ENCODE measurements around the gene SCLY.
A peak's percentile ranks its signal among the peaks of the same experiment; 100 is the strongest.

SCLY gene

GRCh38 chr2:238097988-238098871, 37.4 kb downstream of the SCLY start:
- DNase-seq (ENCODE audit: low read depth), result peak; percentile 31

DNA sequence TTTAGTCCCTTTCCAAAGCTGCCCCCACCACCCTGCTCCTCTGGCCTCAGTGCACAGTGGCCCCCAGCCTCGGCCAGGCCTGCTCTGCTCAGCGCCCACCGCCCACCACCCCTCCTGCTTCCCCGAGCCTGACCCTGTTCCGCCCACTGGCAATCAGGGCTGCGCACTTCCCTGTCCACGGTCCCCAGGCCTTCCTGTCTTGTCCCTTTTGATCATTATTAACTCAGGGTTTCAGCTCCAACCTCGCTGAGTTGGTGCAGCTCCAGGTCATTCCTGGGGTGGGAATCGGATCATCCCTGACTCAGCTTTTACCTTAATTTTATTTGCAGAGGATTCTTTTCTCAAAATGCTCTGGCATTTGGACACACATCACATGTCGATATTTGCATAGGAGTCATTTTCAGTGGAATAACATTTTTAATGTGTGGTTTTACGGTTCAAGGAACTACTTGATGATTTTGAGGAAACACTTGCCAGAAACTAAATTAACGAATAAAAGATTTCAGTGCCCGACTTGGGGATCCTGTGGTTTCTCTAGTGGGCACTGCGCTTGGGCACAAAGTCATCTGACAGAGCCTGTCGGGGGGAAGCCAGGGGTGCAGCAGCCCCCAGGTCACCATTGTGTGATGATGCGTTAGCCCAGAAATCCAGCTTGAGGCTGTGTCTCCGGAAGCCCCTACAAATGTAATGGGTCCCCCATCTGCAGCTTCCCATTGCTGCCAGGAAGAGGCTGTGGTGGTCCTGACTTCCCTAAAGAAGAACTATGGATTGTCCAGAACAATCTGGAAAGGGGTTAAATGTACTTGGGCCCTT, 38.3 kb downstream of the SCLY start:
- no peak for DNase-seq (ENCODE audit: low read depth)

GRCh38 chr2:238099714-238100048, 38.9 kb downstream of the SCLY start:
- DNase-seq (ENCODE audit: low read depth), result no peak

GRCh38 chr2:238100049-238100820, 39.4 kb downstream of the SCLY start, which contains the start of gene ESPNL:
TSS of gene ESPNL (plus strand) at chr2:238100340. CDS start at chr2:238100420, 80 bp downstream.
- DNase-seq (ENCODE audit: low read depth), result no peak

DNA sequence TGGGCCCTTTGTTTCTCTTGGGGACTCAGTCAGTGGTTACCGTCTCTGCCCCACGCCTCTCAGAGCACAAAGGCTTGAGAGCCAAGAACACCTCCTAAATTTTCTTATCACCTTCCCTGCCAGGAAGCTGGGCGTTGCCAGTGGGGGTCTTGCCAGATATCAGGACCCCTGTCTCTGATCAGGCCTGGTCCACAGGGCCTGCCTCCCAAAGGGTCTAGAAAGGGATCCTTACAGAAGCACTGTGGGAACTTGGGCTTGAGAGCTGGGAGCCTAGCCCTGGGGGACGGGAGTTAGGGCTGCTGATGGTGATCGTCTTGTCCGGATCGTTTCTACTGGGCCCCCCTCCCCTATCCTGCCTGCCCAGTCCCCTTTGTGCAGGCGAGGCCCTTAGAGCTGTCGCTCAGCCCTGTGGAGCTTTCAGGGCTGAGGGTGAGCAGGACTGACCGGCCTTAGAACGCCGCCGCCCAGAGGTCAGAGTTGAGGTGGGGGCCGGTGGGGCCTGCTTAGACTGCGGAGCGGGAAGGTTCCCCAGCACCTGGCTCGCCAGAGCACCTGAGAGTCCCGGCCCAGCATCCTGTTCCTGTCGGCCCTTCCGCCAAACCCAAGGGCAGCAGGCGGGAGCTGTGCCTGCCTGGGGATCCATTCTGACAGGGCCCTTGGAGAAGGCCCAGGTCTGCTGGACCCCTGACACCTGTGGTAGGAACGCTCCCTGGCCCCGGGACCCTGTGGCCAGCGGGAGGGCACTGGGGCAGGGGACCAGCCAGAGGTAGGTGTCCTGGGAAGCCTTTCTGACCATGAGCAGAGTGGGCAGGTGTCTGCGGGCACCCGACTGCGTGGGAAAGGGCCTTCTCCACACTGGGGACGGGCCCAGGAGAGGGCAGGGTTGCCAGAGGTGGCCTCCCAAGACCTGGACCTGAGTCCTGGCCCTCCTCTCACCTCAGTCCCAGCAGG, 40.3 kb downstream of the SCLY start:
- no peak for DNase-seq (ENCODE audit: low read depth)

DNA sequence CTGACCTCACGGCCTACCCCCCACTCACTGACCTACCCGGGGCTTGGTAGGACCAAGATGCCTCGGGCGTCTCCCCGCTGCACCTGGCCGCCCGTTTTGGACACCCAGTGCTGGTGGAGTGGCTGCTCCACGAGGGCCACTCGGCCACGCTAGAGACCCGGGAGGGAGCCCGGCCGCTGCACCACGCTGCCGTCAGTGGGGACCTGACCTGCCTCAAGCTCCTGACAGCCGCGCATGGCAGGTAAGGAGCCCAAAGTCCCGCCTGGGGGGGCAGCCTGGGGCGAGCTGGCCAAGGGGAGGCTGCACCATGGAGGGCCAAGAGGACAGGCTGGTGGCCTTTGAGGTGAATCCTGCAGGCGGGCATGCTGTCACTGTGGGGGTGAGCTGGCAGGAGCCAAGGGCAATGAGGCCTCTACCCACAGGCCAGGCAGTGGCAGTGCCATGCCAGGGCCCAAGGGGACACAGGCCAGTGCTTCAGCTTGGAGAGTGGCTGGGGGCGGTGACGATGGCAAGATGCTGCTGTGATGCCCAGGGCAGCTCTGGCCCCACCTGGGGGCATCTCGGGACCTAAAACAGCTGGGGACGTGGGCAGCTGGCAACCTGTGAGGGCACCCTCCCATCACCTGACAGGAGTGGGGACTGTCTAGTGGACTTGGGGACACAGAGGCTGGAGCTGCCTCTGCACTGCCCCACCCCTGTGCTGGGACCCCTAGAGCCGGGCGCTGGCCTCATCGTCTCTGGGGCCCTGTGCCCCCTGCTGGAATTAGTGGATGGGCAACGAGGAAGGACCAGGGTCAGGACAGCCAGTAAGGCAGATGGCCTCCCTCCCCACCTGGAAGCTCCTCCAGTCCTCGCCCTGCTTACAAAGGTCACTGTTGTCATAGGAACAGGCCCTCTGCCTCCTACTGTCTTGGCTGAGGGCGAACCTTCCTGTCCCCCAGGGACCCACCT, 41.4 kb downstream of the SCLY start:
- no peak for DNase-seq (ENCODE audit: low read depth)

- no peak for DNase-seq (ENCODE audit: low read depth)
Measured at GRCh38 chr2:238102865-238103264, 42.1 kb downstream of the SCLY start.

GRCh38 chr2:238103465-238104225, 42.8 kb downstream of the SCLY start:
- DNase-seq (ENCODE audit: low read depth), result no peak

- DNase-seq (ENCODE audit: low read depth), result no peak
Measured at GRCh38 chr2:238104226-238104690, 43.5 kb downstream of the SCLY start.

- no peak for DNase-seq (ENCODE audit: low read depth)
Measured at GRCh38 chr2:238104691-238105371, 44.0 kb downstream of the SCLY start.

DNA sequence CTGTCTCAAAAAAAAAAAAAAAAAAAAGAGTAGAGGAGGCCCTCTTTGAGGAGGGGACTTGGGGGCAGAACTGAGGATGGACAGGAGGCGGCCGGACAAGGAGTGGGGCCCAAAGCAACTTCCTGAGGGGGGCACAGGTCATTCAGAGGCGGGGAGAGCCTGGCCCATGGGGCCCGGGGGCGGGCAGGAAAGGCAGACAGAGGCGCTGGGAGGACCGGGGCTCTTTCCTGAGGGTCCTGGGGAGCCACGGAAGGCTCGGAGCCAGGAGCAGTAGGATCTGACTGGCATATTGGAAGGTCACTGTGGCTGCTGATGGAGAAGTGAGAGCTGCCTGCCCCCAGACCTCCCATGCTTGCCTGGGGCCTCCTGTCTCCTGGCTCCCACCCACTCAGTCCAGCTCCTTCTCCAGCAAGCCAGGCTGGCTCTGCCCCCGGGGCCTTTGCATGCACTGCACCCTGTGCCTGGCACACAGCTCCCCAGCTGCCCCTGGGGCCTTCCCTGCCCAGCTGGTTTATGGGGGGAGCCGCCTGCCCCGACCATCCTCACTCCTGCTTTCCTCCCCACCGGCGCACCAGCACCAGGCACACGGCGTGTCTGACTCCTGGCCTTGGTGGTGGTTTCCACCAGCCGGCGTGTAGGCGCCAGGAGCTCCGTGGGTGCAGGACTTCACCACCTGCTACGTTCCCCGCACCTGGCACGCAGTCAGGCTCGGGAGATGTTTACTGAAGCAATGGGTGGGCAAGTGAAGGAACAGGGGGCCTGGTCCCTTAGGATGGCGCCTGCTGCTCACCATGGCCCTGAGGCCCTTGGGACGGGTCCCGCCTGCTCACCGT, 44.9 kb downstream of the SCLY start:
- no peak for DNase-seq (ENCODE audit: low read depth)

- DNase-seq (ENCODE audit: low read depth), result no peak
Measured at GRCh38 chr2:238106339-238106697, 45.5 kb downstream of the SCLY start.

GRCh38 chr2:238106698-238107524, 46.1 kb downstream of the SCLY start:
- DNase-seq (ENCODE audit: low read depth), result no peak

DNA sequence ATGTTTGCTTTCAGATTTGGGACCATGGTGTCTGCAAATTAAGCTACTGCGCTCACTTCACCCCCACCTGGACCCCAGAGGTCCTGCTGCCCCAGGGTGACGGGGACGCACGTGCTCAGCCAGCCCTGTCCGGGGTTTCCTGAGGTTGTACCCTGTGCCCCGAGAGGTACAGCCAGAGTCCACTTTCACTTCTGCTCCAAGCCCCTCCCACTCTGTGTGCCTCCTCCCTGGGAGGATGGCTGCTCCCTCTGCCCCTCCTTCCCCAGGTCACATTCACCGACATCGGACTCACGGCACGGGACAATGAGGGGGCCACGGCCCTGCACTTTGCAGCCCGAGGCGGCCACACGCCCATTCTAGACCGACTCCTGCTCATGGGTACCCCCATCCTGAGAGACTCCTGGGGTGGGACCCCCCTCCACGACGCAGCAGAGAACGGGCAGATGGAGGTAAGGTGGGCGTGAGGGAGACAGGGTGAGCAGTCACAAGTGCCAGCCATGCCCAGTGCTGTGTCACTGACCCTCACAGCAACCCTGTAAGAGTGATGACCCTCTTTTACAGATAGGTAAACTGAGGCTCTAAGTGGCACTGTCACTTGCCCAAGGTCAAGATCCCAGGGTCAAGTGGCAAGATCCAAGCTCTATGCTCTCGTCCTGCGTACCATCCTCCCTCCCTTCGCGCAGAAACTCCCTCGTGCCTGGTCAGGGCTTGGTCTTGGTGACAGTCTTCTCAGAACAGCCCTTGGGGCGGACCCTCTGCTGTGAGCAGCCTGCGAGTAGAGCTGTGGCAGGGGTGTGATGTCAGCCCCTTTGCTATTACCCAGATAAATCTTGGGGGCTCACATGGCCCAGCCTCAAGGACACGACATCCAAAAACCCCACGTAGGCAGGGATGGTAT, 47.0 kb downstream of the SCLY start:
- DNase-seq (ENCODE audit: low read depth), result no peak

DNA sequence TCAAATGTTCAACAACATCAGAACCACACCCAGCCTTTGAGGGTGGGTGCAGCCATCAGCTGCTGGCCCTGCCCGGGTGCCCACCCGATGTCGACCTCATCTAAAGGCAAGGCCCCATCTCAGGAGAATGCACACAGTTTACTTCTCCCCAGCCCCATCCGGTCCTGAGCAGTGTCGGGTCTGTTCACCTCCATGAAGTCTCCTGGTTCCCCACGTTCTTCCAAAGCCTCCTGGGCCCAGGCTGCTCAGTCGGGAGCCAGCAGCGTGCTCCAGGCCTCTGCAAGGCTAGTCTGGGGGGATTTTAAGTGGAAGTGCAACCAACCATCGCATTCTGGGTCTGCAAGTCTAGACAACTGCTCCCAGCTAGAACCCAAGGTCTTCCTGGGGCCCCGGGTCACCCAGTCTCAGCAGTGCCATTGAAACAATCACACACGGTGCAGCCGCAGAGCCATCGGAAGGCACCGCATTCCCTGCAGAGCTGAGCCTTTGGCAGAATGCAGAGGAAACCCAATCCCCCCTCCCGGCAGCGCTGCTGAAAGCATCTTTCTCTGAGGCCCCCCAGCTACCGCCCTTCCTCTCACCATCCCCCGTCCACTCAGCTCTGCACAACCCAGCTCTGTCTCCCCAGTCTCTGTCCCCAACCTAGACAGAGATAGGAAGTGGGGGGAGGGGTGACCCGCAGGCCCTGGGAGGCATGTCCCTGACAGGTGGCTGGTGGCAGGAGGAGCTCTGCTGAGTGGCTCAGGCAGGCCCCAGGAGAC, 47.8 kb downstream of the SCLY start:
- no peak for DNase-seq (ENCODE audit: low read depth)

Data from stromal cell of bone marrow (primary cell).